ENCODE measurements around the gene GNA12. TPM values are rescaled to one million over a fixed set of nuclear protein-coding genes. Genes with fewer than 3 reads are reported as not detected.

Gene GNA12
- total RNA-seq, 4 donors from 2014 or later, result 7.6 to 8.4 (median 8.1) TPM

- no peak overlapping the region for H3K4me3 ChIP-seq
- intact Hi-C loops (cut with DNase I; ENCODE audit: low total_unique reads) (no loop called here), in situ Hi-C loops (cut with MboI; ENCODE audit: low sequenced_read_pairs in 4 of 4) (no loop called here)
- H3K36me3 ChIP-seq, result no peaks in the 10 kb centered on the region
- ATAC-seq (no peak), DNase-seq (no peak)
- H3K27ac ChIP-seq, result no peak overlapping the region
- peaks cover 0 to 4% (median 4%) of the 10 kb centered on the region in 3 donors for H3K27me3 ChIP-seq
- TF ChIP-seq CTCF (IDR thresholded peaks at IDR 0.05 in 4 of 5, conservative IDR thresholded peaks at IDR 0.05 in 1 of 5) (no peak), POLR2A (IDR thresholded peaks at IDR 0.05) (no peak)
- H3K4me1 ChIP-seq, result peaks cover 0 to 4% of the 10 kb centered on the region in 2 donors
- no peaks in the 10 kb centered on the region for H3K9me3 ChIP-seq
Measured at GRCh38 chr7:2708547-2709310, 135.4 kb downstream of the GNA12 start.

DNA sequence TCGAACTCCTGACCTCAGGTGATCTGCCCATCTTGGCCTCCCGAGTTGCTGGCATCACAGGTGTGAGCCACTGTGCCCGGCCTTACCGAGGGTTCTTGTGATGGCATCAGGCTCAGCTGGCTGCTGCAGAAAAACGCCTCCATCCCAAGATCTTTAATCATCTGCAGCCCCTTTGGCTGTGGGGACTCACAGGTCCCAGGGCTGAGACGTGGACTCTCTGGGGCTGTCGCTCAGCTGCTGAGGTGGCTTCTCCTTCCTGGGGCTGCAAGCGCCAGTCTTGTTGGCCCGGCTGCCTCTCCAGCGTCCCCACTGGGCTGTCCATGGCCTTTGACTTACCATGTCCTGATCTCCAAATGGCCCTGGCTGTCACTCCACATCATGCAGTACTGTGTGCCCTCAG lies 136.1 kb downstream of the GNA12 start:
- H3K27me3 ChIP-seq, result peaks cover 0 to 4% (median 4%) of the 10 kb centered on the region in 3 donors
- no peak for TF ChIP-seq CTCF (IDR thresholded peaks at IDR 0.05 in 4 of 5, conservative IDR thresholded peaks at IDR 0.05 in 1 of 5)
- no peak for TF ChIP-seq POLR2A (IDR thresholded peaks at IDR 0.05)
- ATAC-seq (no peak), DNase-seq (no peak)
- no peak overlapping the region for H3K4me3 ChIP-seq
- H3K36me3 ChIP-seq, result no peaks in the 10 kb centered on the region
- H3K9me3 ChIP-seq, result no peaks in the 10 kb centered on the region
- H3K27ac ChIP-seq, result no peak overlapping the region
- in situ Hi-C loops (cut with MboI; ENCODE audit: low sequenced_read_pairs in 4 of 4), result no loop called here
- intact Hi-C loops (cut with DNase I; ENCODE audit: low total_unique reads), result no loop called here
- peaks cover 0 to 4% of the 10 kb centered on the region in 2 donors for H3K4me1 ChIP-seq

- Histone ChIP-seq H3K9me3 (no peaks in the 10 kb centered on the region), H3K36me3 (no peaks in the 10 kb centered on the region), H3K4me3 (no peak overlapping the region), H3K4me1 (peaks cover 0 to 4% of the 10 kb centered on the region in 2 donors), H3K27me3 (peaks cover 0 to 4% (median 4%) of the 10 kb centered on the region in 3 donors), H3K27ac (no peak overlapping the region)
- DNase-seq (no peak), ATAC-seq (no peak)
- TF ChIP-seq CTCF (IDR thresholded peaks at IDR 0.05 in 4 of 5, conservative IDR thresholded peaks at IDR 0.05 in 1 of 5) (no peak), POLR2A (IDR thresholded peaks at IDR 0.05) (no peak)
- intact Hi-C loops (cut with DNase I; ENCODE audit: low total_unique reads) (no loop called here), in situ Hi-C loops (cut with MboI; ENCODE audit: low sequenced_read_pairs in 4 of 4) (no loop called here)
Measured at GRCh38 chr7:2707481-2707880, 136.6 kb downstream of the GNA12 start.

DNA sequence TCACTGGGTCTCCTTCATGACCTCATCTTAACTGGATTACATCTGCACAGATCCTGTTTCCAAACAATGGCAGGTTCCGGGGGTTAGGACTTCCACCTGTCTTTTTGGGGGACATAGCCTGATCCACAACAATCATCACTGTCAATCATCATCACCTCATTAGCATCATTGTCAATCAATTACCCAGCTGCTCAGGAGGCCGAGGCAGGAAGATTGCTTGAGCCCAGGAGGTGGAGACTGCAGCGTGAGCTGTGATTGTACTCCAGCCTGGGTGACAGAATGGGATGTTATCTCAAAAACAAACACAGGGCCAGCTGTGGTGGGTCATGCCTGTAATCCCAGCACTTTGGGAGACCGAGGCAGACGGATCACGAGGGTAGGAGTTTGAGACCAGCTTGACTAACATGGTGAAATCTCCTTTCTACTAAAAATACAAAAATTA lies 137.4 kb downstream of the GNA12 start:
- H3K36me3 ChIP-seq, result no peaks in the 10 kb centered on the region
- no peaks in the 10 kb centered on the region for H3K9me3 ChIP-seq
- H3K4me3 ChIP-seq, result no peak overlapping the region
- H3K27ac ChIP-seq, result no peak overlapping the region
- TF ChIP-seq POLR2A (IDR thresholded peaks at IDR 0.05), result no peak
- TF ChIP-seq CTCF (IDR thresholded peaks at IDR 0.05 in 4 of 5, conservative IDR thresholded peaks at IDR 0.05 in 1 of 5), result no peak
- H3K4me1 ChIP-seq, result peaks cover 0 to 4% of the 10 kb centered on the region in 2 donors
- DNase-seq, result no peak
- ATAC-seq, result no peak
- H3K27me3 ChIP-seq, result peaks cover 0 to 4% (median 4%) of the 10 kb centered on the region in 3 donors
- intact Hi-C loops (cut with DNase I; ENCODE audit: low total_unique reads) (no loop called here), in situ Hi-C loops (cut with MboI; ENCODE audit: low sequenced_read_pairs in 4 of 4) (no loop called here)
